ENCODE data around the gene PMVK. TPM values are rescaled to one million over a fixed set of nuclear protein-coding genes. Genes with fewer than 3 reads are reported as not detected.
A peak's percentile ranks its signal among the peaks of the same experiment; 100 is the strongest.

PMVK gene
- total and polyA plus RNA-seq, 2 donors from 2014 or later: 42.0 to 132 TPM

DNA sequence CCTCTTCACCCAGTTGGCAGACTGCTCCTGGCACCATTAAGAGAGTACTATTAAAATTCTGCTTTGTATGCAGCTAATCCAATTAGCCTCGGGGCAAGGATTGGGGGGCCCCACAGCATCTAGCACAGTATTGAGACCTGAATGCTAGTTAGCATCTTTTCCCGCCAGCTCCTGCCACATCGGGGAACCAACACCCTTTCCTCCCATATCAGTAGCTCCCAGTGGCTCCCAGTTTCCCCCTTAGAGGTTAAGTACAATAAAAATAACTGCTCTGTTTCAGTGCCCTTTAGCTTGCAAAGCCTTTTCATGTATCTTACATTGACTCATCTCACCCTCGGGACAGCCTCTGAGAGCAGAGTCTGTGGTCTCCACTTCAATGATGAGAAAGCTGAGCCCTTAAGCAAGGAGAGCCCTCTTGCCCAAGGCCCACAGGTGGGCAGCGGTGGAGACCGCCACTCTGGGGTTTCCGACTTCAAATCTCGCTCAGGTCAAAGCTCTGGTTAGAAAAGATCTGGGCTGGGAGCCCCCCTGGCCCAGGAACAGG is 4.2 kb upstream of the PMVK start:
- no peaks in the 10 kb centered on the region for H3K27me3 ChIP-seq (ENCODE audit: control insufficient read depth, insufficient read depth, low read length)
- H3K9ac ChIP-seq (ENCODE audit: low read length in 3 of 3): no peak overlapping the region
- no peaks in the 10 kb centered on the region for H3K9me3 ChIP-seq (ENCODE audit: control insufficient read depth in 2 of 3, insufficient read depth in 1 of 3, low read length in 3 of 3)

DNA sequence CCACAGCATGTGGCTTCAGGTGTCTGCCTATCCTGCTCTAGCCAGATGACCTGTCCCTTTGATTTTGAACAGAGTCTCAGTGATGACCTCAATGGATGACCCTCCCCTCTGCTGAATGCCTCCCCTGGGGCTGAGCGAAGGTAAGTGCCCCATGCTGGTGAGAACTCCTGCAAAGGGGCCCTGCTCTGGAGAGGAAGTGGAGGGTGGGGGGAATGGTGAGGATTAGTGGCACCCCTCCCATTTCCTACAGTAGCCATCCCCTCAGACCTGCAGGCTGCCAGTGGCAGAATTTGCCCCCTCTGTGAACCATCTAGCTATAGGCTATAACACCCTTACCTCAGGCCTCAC is 3.7 kb upstream of the PMVK start:
- H3K27ac ChIP-seq (ENCODE audit: low read depth in 2 of 2, low read length in 2 of 2): no peak overlapping the region

More for the DNA sequence above, 4.2 kb upstream of the PMVK start:
- TF ChIP-seq, protein P1, sequence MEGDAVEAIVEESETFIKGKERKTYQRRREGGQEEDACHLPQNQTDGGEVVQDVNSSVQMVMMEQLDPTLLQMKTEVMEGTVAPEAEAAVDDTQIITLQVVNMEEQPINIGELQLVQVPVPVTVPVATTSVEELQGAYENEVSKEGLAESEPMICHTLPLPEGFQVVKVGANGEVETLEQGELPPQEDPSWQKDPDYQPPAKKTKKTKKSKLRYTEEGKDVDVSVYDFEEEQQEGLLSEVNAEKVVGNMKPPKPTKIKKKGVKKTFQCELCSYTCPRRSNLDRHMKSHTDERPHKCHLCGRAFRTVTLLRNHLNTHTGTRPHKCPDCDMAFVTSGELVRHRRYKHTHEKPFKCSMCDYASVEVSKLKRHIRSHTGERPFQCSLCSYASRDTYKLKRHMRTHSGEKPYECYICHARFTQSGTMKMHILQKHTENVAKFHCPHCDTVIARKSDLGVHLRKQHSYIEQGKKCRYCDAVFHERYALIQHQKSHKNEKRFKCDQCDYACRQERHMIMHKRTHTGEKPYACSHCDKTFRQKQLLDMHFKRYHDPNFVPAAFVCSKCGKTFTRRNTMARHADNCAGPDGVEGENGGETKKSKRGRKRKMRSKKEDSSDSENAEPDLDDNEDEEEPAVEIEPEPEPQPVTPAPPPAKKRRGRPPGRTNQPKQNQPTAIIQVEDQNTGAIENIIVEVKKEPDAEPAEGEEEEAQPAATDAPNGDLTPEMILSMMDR (IDR thresholded peaks at IDR 0.05; ENCODE audit: borderline replicate concordance, extremely low read depth, insufficient read depth): no peak
- DNase-seq: peak in 1 of 5 donors; percentile 49
- peaks cover 0 to 34% (median 20%) of the 10 kb centered on the region in 3 donors for H3K4me1 ChIP-seq (ENCODE audit: control insufficient read depth in 2 of 3, insufficient read depth in 2 of 3, low read depth in 1 of 3, low read length in 3 of 3)
- intact Hi-C loops (cut with DNase I): no loop called here
- H3K4me3 ChIP-seq (ENCODE audit: low read length in 3 of 3): no peak overlapping the region
- no peak overlapping the region for H3K27ac ChIP-seq (ENCODE audit: low read depth in 2 of 2, low read length in 2 of 2)
- no peak for FAIRE-seq
- H3K36me3 ChIP-seq (ENCODE audit: control insufficient read depth in 2 of 3, insufficient read depth in 3 of 3, low read length in 3 of 3): peaks cover 0 to under 1% (median 0%) of the 10 kb centered on the region in 3 donors

DNA sequence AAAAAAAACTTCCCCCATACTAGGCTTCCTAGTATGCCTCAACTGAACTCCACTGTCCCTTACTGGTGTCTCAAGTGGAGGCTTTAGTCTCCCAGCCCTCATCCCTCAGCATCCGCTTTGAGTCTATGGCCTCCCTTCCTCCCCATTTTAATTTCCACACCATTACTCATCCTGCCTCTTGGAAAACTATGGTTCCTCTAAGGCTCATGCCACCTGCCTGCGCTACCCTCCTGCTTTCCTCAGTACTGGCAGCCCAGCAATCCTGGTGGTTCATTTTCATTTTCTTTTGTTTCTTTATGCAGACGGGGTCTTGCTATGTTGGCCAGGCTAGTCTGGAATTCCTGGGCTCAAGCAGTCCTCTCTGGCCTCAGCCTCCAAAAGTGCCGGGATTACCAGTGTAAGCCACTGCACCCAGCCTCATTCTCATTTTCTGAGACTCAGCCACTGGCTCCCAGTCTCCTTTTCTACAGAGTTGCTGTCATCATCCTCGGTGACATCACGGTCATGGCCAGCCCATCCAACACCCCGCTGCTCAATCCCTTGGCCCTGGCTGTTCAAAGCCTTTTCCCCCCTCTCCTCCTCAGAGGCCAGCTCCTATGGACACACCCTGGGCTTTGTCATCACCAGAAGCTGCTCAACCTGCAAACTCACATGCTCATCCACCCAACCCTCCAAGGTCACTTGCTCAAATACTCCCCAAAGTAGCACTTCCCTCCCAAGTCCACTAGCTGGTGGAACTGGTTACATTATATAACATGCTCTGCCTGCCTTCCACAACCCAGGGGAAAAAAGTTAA is 2.3 kb upstream of the PMVK start:
- intact Hi-C loops (cut with DNase I): no loop called here
- H3K9me3 ChIP-seq (ENCODE audit: control insufficient read depth in 2 of 3, insufficient read depth in 1 of 3, low read length in 3 of 3): no peaks in the 10 kb centered on the region
- peaks cover 0 to 33% (median 15%) of the 10 kb centered on the region in 3 donors for H3K4me1 ChIP-seq (ENCODE audit: control insufficient read depth in 2 of 3, insufficient read depth in 2 of 3, low read depth in 1 of 3, low read length in 3 of 3)
- H3K36me3 ChIP-seq (ENCODE audit: control insufficient read depth in 2 of 3, insufficient read depth in 3 of 3, low read length in 3 of 3): no peaks in the 10 kb centered on the region
- H3K27ac ChIP-seq (ENCODE audit: low read depth in 2 of 2, low read length in 2 of 2): peak overlapping the region in 1 of 2 donors; percentile 5
- H3K9ac ChIP-seq (ENCODE audit: low read length in 3 of 3): no peak overlapping the region
- no peaks in the 10 kb centered on the region for H3K27me3 ChIP-seq (ENCODE audit: control insufficient read depth, insufficient read depth, low read length)
- DNase-seq: peak in 1 of 5 donors; percentile 41
- H3K4me3 ChIP-seq (ENCODE audit: low read length in 3 of 3): no peak overlapping the region
- TF ChIP-seq, protein P1 (IDR thresholded peaks at IDR 0.05; ENCODE audit: borderline replicate concordance, extremely low read depth, insufficient read depth): no peak
- FAIRE-seq: no peak

More for the DNA sequence above, 3.7 kb upstream of the PMVK start:
- FAIRE-seq (no peak), DNase-seq (peak in 1 of 5 donors; percentile 34)
- Histone ChIP-seq H3K4me3 (ENCODE audit: low read length in 3 of 3) (no peak overlapping the region), H3K4me1 (ENCODE audit: control insufficient read depth in 2 of 3, insufficient read depth in 2 of 3, low read depth in 1 of 3, low read length in 3 of 3) (peaks cover 0 to 36% (median 20%) of the 10 kb centered on the region in 3 donors), H3K27me3 (ENCODE audit: control insufficient read depth, insufficient read depth, low read length) (no peaks in the 10 kb centered on the region), H3K9ac (ENCODE audit: low read length in 3 of 3) (no peak overlapping the region), H3K36me3 (ENCODE audit: control insufficient read depth in 2 of 3, insufficient read depth in 3 of 3, low read length in 3 of 3) (no peaks in the 10 kb centered on the region), H3K9me3 (ENCODE audit: control insufficient read depth in 2 of 3, insufficient read depth in 1 of 3, low read length in 3 of 3) (no peaks in the 10 kb centered on the region)
- intact Hi-C loops (cut with DNase I): no loop called here
- TF ChIP-seq, protein P1 (IDR thresholded peaks at IDR 0.05; ENCODE audit: borderline replicate concordance, extremely low read depth, insufficient read depth): no peak
